Effector memory CD4-positive, alpha-beta T cell (primary cell): ENCODE data around the gene LRRC36.
A peak's percentile ranks its signal among the peaks of the same experiment; 100 is the strongest.

Experiments
- DNase-seq, 3 donors: peaks; one replicate each; pipeline ENCODE4 v3.0.0-alpha.2; 2020
- H3K27ac ChIP-seq: 2 replicates; pipeline ENCODE4 v1.7.0; 2013; ENCODE audit warnings: mild to moderate bottlenecking, low read length, moderate library complexity; ENCODE audit not compliant: insufficient read depth, poor library complexity, severe bottlenecking
- H3K27me3 ChIP-seq: replicated peaks from 2 replicates; pipeline ENCODE4 v1.7.0; 2013; ENCODE audit warnings: mild to moderate bottlenecking, low read length; ENCODE audit not compliant: insufficient read depth, control insufficient read depth, poor library complexity, severe bottlenecking
- H3K36me3 ChIP-seq: 2 replicates; pipeline ENCODE4 v1.7.0; 2013; ENCODE audit warnings: mild to moderate bottlenecking, low read length, moderate library complexity; ENCODE audit not compliant: control insufficient read depth, insufficient read depth
- H3K4me1 ChIP-seq: 2 replicates; pipeline ENCODE4 v1.7.0; 2013; ENCODE audit warnings: low read length, mild to moderate bottlenecking; ENCODE audit not compliant: control insufficient read depth, insufficient read depth, poor library complexity, severe bottlenecking
- H3K4me3 ChIP-seq: 2 replicates; pipeline ENCODE4 v1.7.0; 2013; ENCODE audit warnings: low read length, low read depth, mild to moderate bottlenecking; ENCODE audit not compliant: insufficient read depth, poor library complexity, severe bottlenecking
- H3K9me3 ChIP-seq: 2 replicates; pipeline ENCODE4 v1.7.0; 2013; ENCODE audit warnings: mild to moderate bottlenecking, low read length, moderate library complexity; ENCODE audit not compliant: control insufficient read depth

The LRRC36 gene

GRCh38 chr16:67389911-67390815 lies 63.5 kb downstream of the LRRC36 start:
- no peak for DNase-seq
- no peaks in the 10 kb centered on the region for H3K9me3 ChIP-seq
- no peaks in the 10 kb centered on the region for H3K36me3 ChIP-seq
- H3K4me3 ChIP-seq, result no peak overlapping the region
- H3K27ac ChIP-seq, result no peak overlapping the region
- peaks cover 23% of the 10 kb centered on the region for H3K27me3 ChIP-seq
- peaks cover 15% of the 10 kb centered on the region for H3K4me1 ChIP-seq

- Histone ChIP-seq H3K9me3 (no peaks in the 10 kb centered on the region), H3K36me3 (no peaks in the 10 kb centered on the region), H3K27ac (no peak overlapping the region), H3K27me3 (peaks cover 29% of the 10 kb centered on the region), H3K4me1 (peaks cover 15% of the 10 kb centered on the region), H3K4me3 (no peak overlapping the region)
- no peak for DNase-seq
Measured at GRCh38 chr16:67390816-67391423, 64.3 kb downstream of the LRRC36 start.

- peaks cover 31% of the 10 kb centered on the region for H3K27me3 ChIP-seq
- no peak overlapping the region for H3K27ac ChIP-seq
- peaks cover 15% of the 10 kb centered on the region for H3K4me1 ChIP-seq
- no peak overlapping the region for H3K4me3 ChIP-seq
- H3K9me3 ChIP-seq, result no peaks in the 10 kb centered on the region
- DNase-seq, result no peak
- no peaks in the 10 kb centered on the region for H3K36me3 ChIP-seq
Measured at GRCh38 chr16:67391424-67392300, 65.0 kb downstream of the LRRC36 start.

- Histone ChIP-seq H3K27ac (no peak overlapping the region), H3K9me3 (no peaks in the 10 kb centered on the region), H3K36me3 (no peaks in the 10 kb centered on the region), H3K4me3 (no peak overlapping the region), H3K4me1 (peaks cover 15% of the 10 kb centered on the region), H3K27me3 (peaks cover 31% of the 10 kb centered on the region)
- no peak for DNase-seq
Measured at GRCh38 chr16:67392301-67393059, 65.9 kb downstream of the LRRC36 start.

- DNase-seq, result peak in 1 of 3 donors; percentile 28
- Histone ChIP-seq H3K36me3 (no peaks in the 10 kb centered on the region), H3K27me3 (peaks cover 31% of the 10 kb centered on the region), H3K4me1 (peaks cover 15% of the 10 kb centered on the region), H3K9me3 (no peaks in the 10 kb centered on the region), H3K27ac (no peak within 1 kb of the TSS), H3K4me3 (peak within 1 kb of the TSS; percentile 40)
Measured at GRCh38 chr16:67393111-67393787, 66.6 kb downstream of the LRRC36 start, which contains the start of gene TPPP3. Gene TPPP3, minus strand, starts transcription at chr16:67393498. Its CDS starts 2,387 bp downstream, at chr16:67391111.

- Histone ChIP-seq H3K27ac (no peak overlapping the region), H3K4me1 (peaks cover 15% of the 10 kb centered on the region), H3K4me3 (peak overlapping the region; percentile 40), H3K27me3 (peaks cover 31% of the 10 kb centered on the region), H3K9me3 (no peaks in the 10 kb centered on the region), H3K36me3 (no peaks in the 10 kb centered on the region)
- no peak for DNase-seq
Measured at GRCh38 chr16:67393788-67394154, 67.2 kb downstream of the LRRC36 start.

- no peaks in the 10 kb centered on the region for H3K9me3 ChIP-seq
- H3K4me1 ChIP-seq, result peaks cover 15% of the 10 kb centered on the region
- H3K27ac ChIP-seq, result no peak overlapping the region
- H3K27me3 ChIP-seq, result peaks cover 31% of the 10 kb centered on the region
- H3K36me3 ChIP-seq, result no peaks in the 10 kb centered on the region
- peak overlapping the region; percentile 40 for H3K4me3 ChIP-seq
- no peak for DNase-seq
Measured at GRCh38 chr16:67394155-67395104, 67.8 kb downstream of the LRRC36 start.

- Histone ChIP-seq H3K27ac (no peak overlapping the region), H3K4me3 (no peak overlapping the region), H3K4me1 (peaks cover 15% of the 10 kb centered on the region)
Measured at GRCh38 chr16:67395105-67395457, 68.5 kb downstream of the LRRC36 start.

More at GRCh38 chr16:67395105-67395457, 68.5 kb downstream of the LRRC36 start:
- no peaks in the 10 kb centered on the region for H3K36me3 ChIP-seq
- no peaks in the 10 kb centered on the region for H3K9me3 ChIP-seq
- H3K27me3 ChIP-seq, result peaks cover 31% of the 10 kb centered on the region
- no peak for DNase-seq
